Fibroblast of pulmonary artery (primary cell): ENCODE data around the gene NUP153.
A peak's percentile ranks its signal among the peaks of the same experiment; 100 is the strongest.

ENCODE experiments used
- DNase-seq: peaks from one replicate; pipeline ENCODE4 v3.0.0-alpha.2; 2010; ENCODE audit warnings: low read depth
- H3K4me3 ChIP-seq: replicated peaks from 2 replicates; pipeline ENCODE4 v1.5.1; 2011; ENCODE audit warnings: low read depth, mild to moderate bottlenecking, control low read depth, low read length, moderate library complexity
- TF ChIP-seq, protein P1 (sequence below): IDR thresholded peaks from 2 replicates; pipeline ENCODE4 v1.5.1; 2011; ENCODE audit warnings: mild to moderate bottlenecking, control low read depth, low read length, inconsistent platforms; ENCODE audit errors: missing control alignments

Gene NUP153

DNA sequence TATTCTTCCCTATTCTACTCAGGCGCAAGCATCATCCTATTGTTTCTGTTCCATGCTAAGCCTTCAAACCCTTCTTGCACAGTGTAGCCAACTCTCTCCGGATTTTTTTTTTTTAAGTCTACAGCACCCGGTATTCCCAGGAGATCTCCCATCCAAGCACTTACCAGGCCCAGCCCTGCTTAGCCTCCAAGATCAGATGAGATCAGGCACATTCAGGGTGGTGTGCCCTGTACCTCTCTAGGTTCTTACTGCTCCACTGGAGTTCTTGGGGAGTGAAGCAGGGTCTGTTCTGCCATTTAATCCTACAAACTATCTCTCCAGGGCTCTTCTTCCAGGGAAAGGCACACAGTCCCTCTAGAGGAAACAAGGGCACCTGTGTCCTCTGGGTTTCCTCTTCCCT lies 14.9 kb upstream of the NUP153 start:
- TF ChIP-seq, protein P1, sequence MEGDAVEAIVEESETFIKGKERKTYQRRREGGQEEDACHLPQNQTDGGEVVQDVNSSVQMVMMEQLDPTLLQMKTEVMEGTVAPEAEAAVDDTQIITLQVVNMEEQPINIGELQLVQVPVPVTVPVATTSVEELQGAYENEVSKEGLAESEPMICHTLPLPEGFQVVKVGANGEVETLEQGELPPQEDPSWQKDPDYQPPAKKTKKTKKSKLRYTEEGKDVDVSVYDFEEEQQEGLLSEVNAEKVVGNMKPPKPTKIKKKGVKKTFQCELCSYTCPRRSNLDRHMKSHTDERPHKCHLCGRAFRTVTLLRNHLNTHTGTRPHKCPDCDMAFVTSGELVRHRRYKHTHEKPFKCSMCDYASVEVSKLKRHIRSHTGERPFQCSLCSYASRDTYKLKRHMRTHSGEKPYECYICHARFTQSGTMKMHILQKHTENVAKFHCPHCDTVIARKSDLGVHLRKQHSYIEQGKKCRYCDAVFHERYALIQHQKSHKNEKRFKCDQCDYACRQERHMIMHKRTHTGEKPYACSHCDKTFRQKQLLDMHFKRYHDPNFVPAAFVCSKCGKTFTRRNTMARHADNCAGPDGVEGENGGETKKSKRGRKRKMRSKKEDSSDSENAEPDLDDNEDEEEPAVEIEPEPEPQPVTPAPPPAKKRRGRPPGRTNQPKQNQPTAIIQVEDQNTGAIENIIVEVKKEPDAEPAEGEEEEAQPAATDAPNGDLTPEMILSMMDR = no peak
- H3K4me3 ChIP-seq = no peak overlapping the region
- DNase-seq = no peak

DNA sequence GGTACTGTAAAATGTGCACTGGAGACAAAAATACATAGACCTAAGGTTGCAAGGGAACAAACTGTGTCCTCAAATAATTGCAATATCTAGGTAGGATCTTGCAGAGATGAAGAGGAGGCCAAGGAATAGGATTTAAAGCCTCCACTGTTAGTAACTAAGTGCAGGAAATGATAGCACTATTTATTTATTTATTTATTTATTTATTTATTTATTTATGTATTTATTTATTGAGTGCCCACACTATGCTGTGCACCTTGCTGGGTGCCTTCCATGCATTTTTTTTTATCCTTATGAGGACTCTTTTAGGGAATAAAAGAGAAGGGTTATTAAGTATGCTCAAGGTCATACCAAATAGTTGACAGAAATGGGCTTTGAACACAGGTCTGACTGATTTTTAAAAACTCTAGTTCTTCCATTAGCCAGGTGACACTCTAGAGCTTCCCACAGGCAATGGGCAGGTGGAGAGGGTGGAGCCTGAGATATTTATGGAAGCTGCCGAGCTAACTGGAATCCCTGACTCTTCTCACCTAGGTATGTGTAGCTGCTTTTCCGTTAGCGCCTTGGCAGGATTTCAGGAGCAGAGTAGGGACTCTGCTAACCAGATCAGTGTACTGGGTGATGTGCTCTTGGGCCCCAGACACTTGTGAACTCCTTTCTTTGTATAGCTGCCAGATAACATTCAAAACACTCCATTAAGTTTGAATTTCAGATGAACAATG lies 12.8 kb upstream of the NUP153 start:
- TF ChIP-seq, protein P1 = no peak
- no peak overlapping the region for H3K4me3 ChIP-seq
- DNase-seq = no peak

GRCh38 chr6:17716221-17716620 lies 9.5 kb upstream of the NUP153 start:
- TF ChIP-seq, protein P1 = no peak
- H3K4me3 ChIP-seq = no peak overlapping the region
- DNase-seq = no peak

DNA sequence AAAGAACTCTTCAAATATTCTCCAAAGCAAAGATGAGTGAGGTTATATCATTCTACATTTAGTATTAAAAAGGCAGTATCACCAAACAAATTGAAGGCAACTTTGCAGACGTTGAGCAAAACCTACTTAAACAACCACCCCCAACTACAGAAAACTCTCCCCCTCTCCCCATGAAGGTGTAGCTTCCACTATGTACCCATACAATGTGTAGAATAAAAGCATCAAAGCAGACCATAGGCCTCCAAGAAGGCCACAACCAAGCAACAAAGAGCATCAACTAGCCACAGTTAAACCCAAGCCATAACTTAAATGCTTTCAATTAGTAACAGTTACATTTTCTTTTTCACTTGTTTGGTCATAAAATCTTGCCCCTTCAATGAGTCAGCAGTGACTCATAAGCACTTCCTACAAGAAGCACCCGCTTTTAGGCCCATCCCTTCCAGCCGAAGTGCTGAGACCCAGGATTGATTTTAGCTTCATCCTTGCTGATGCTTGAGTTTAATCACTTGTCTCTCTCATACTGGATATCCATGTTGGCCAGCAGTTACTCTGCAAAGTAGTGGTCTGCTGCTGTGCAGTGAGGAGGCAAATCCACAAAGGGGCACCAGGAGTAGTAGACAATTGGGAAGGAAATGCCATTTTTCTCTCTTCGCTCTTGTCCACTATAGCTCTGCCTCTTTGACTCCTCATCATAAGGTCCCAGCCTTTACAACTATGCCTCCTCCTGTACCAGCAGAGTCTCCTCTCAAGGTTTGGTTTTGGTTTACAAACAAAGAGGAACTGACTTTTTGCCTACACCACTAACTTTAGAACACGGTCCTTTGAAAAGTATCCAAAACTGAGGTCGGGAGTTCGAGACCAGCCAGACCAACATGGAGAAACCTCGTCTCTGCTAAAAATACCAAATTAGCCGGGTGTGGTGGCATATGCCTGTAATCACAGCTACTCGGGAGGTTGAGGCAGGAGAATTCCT lies 8.4 kb upstream of the NUP153 start:
- peak; percentile 87 for DNase-seq
- H3K4me3 ChIP-seq = no peak overlapping the region
- TF ChIP-seq, protein P1 = peak; percentile 1

- no peak for DNase-seq
- no peak overlapping the region for H3K4me3 ChIP-seq
- TF ChIP-seq, protein P1 = no peak
Observed at GRCh38 chr6:17714177-17714576, 7.5 kb upstream of the NUP153 start.

DNA sequence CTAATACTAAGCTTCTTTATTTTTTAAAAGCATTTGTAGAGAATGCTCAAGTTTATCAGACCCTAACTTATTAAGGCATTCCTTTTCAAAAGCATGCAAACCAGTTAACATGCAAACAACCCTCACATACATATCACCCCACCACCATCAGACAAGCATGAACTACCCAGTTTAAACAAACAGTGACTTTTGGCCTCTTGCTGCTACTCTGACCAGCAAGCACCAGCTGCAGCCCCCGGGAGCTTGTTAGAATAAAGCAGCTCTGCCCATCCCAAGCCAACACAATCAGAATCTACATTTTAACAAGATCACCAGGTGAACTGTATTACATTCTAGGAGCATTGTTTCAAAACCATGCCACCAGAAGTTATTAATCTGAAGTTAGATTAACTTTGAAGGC lies 5.9 kb upstream of the NUP153 start:
- TF ChIP-seq, protein P1 = no peak
- H3K4me3 ChIP-seq = no peak overlapping the region
- no peak for DNase-seq
